Measurements from ENCODE around the gene C2CD4D.

DNA sequence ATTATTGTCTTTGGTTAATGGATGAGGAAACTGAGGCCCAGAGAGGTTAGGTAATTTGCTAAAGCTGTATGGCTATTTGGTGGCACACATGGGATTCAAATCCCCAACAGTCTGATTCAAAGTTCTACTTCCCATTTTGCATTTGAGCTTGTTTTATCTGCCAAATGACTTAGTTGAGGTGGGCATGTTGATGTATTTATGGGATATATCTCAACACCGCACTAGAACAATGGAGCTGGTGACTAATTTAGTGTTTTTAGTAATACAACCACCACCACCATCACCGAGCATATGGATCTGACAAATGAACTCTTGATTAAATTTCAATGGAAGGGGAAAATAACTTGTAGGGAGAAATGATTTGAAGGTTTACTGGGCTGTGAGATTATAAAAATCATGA is 42.8 kb upstream of the C2CD4D start:
- TF ChIP-seq CTCF (IDR thresholded peaks at IDR 0.05): no peak
- TF ChIP-seq SIN3A (IDR thresholded peaks at IDR 0.05; ENCODE audit: borderline replicate concordance, insufficient read depth, low read depth, low read length): no peak
- no peak for TF ChIP-seq POLR2AphosphoS5 (IDR thresholded peaks at IDR 0.05; ENCODE audit: low read depth, low read length)
- TF ChIP-seq, protein P1, sequence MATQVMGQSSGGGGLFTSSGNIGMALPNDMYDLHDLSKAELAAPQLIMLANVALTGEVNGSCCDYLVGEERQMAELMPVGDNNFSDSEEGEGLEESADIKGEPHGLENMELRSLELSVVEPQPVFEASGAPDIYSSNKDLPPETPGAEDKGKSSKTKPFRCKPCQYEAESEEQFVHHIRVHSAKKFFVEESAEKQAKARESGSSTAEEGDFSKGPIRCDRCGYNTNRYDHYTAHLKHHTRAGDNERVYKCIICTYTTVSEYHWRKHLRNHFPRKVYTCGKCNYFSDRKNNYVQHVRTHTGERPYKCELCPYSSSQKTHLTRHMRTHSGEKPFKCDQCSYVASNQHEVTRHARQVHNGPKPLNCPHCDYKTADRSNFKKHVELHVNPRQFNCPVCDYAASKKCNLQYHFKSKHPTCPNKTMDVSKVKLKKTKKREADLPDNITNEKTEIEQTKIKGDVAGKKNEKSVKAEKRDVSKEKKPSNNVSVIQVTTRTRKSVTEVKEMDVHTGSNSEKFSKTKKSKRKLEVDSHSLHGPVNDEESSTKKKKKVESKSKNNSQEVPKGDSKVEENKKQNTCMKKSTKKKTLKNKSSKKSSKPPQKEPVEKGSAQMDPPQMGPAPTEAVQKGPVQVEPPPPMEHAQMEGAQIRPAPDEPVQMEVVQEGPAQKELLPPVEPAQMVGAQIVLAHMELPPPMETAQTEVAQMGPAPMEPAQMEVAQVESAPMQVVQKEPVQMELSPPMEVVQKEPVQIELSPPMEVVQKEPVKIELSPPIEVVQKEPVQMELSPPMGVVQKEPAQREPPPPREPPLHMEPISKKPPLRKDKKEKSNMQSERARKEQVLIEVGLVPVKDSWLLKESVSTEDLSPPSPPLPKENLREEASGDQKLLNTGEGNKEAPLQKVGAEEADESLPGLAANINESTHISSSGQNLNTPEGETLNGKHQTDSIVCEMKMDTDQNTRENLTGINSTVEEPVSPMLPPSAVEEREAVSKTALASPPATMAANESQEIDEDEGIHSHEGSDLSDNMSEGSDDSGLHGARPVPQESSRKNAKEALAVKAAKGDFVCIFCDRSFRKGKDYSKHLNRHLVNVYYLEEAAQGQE (IDR thresholded peaks at IDR 0.05; ENCODE audit: insufficient read depth in 1 of 2, low read depth in 2 of 2, low read length in 1 of 2): no peak

All from Panc1 (cell line).